Smooth muscle cell (in vitro differentiated cells): Measurements from ENCODE around the gene SFMBT2. TPM values are rescaled to one million over a fixed set of nuclear protein-coding genes. Genes with fewer than 3 reads are reported as not detected.

Experiments
- DNase-seq: peaks from one replicate; lab custom pipeline; 2025; ENCODE audit not compliant: unreplicated experiment; lab: John Stamatoyannopoulos, UW
- H2AFZ ChIP-seq: fragments of 200-600 bp; sonication (generic); 2 replicates; pipeline ENCODE4 v1.6.0; 2016; ENCODE audit warnings: antibody characterized with exemption, low read depth, mild to moderate bottlenecking
- H3F3A ChIP-seq: fragments of 200-600 bp; sonication (generic); 2 replicates; pipeline ENCODE4 v1.6.0; 2017; ENCODE audit warnings: antibody characterized with exemption, low read depth
- H3K27ac ChIP-seq: fragments of 200-600 bp; sonication (generic); 2 replicates; pipeline ENCODE4 v1.5.1; 2016; ENCODE audit warnings: low read depth, mild to moderate bottlenecking
- H3K27me3 ChIP-seq: fragments of 200-600 bp; sonication (generic); 2 replicates; pipeline ENCODE4 v1.6.1; 2016; ENCODE audit warnings: low read depth, mild to moderate bottlenecking
- H3K36me3 ChIP-seq: fragments of 200-600 bp; sonication (generic); 2 replicates; pipeline ENCODE4 v1.5.1; 2016; ENCODE audit warnings: low read depth
- H3K4me1 ChIP-seq: fragments of 200-600 bp; sonication (generic); 2 replicates; pipeline ENCODE4 v1.5.1; 2016; ENCODE audit warnings: low read depth
- H3K4me2 ChIP-seq: fragments of 200-600 bp; sonication (generic); 2 replicates; pipeline ENCODE4 v1.6.0; 2016; ENCODE audit warnings: mild to moderate bottlenecking
- H3K4me3 ChIP-seq: fragments of 200-600 bp; sonication (generic); 2 replicates; pipeline ENCODE4 v1.5.1; 2016; ENCODE audit warnings: mild to moderate bottlenecking
- H3K79me2 ChIP-seq: fragments of 200-600 bp; sonication (generic); 2 replicates; pipeline ENCODE4 v1.6.0; 2016; ENCODE audit warnings: low read depth, mild to moderate bottlenecking
- H3K9ac ChIP-seq: fragments of 200-600 bp; sonication (generic); 2 replicates; pipeline ENCODE4 v1.6.0; 2016; ENCODE audit warnings: low read depth
- H3K9me3 ChIP-seq: fragments of 200-600 bp; sonication (generic); replicated peaks from 2 replicates; pipeline ENCODE4 v1.5.1; 2016; ENCODE audit warnings: low read depth
- H4K20me1 ChIP-seq: fragments of 200-600 bp; sonication (generic); 2 replicates; pipeline ENCODE4 v1.6.0; 2016; ENCODE audit warnings: low read depth
- CTCF ChIP-seq: fragments of 200-600 bp; sonication (generic); IDR thresholded peaks from 2 replicates; pipeline ENCODE4 v1.5.1; 2017; ENCODE audit warnings: borderline replicate concordance, mild to moderate bottlenecking, antibody characterized with exemption; ENCODE audit not compliant: insufficient read depth, poor library complexity, severe bottlenecking
- WGBS: methylation state at CpG from one replicate; pipeline ENCODE4 v1.1.7; 2016; ENCODE audit warnings: low lambda C conversion rate; 5-methylcytosine and 5-hydroxymethylcytosine counted together
- polyA plus RNA-seq: library from polyadenylated mRNA; unstranded; fragments of >200 nt; fragmentation: Nextera tagmentation; extraction: Ambion mirVana; gene quantifications from 2 replicates; pipeline ENCODE4 v1.2.1, GENCODE V29; 2016
- total RNA-seq: library from RNA; depleted of rRNA; stranded (reverse); fragments of >200 nt; gene quantifications from 2 replicates; pipeline ENCODE4 v1.2.3, GENCODE V29; 2014

SFMBT2 gene
- total and polyA plus RNA-seq, 2 experiments from 2014 or later, result 0.90 to 1.4 TPM

- Histone ChIP-seq H2AFZ (no peak overlapping the region), H4K20me1 (no peaks in the 10 kb centered on the region), H3K27me3 (peaks cover 12% of the 10 kb centered on the region), H3K36me3 (no peaks in the 10 kb centered on the region), H3K9ac (no peak overlapping the region), H3K4me1 (no peaks in the 10 kb centered on the region), H3K4me2 (no peak overlapping the region), H3K4me3 (no peak overlapping the region), H3K27ac (no peak overlapping the region), H3K9me3 (no peaks in the 10 kb centered on the region), H3K79me2 (no peaks in the 10 kb centered on the region), H3F3A (no peaks in the 10 kb centered on the region)
- no peak for DNase-seq
- TF ChIP-seq CTCF, result no peak
- WGBS, result 81% methylated on average over 14 of the region's 14 CpGs
Measured at GRCh38 chr10:7119325-7120015, 291.4 kb downstream of the SFMBT2 start.

- no peaks in the 10 kb centered on the region for H3K79me2 ChIP-seq
- H3K9ac ChIP-seq, result no peak overlapping the region
- no peaks in the 10 kb centered on the region for H3K9me3 ChIP-seq
- DNase-seq, result no peak
- H3K27ac ChIP-seq, result no peak overlapping the region
- WGBS, result 78% methylated on average over 17 of the region's 17 CpGs
- no peaks in the 10 kb centered on the region for H3K36me3 ChIP-seq
- peaks cover 4% of the 10 kb centered on the region for H3K27me3 ChIP-seq
- no peak overlapping the region for H3K4me2 ChIP-seq
- H3F3A ChIP-seq, result no peaks in the 10 kb centered on the region
- no peak overlapping the region for H3K4me3 ChIP-seq
- H2AFZ ChIP-seq, result no peak overlapping the region
- H4K20me1 ChIP-seq, result no peaks in the 10 kb centered on the region
- no peak for TF ChIP-seq CTCF
- H3K4me1 ChIP-seq, result no peaks in the 10 kb centered on the region
Measured at GRCh38 chr10:7117806-7118674, 292.8 kb downstream of the SFMBT2 start.

GRCh38 chr10:7117177-7117799, 293.5 kb downstream of the SFMBT2 start:
- 86% methylated on average over 5 of the region's 5 CpGs for WGBS
- no peak for DNase-seq
- no peaks in the 10 kb centered on the region for H3K36me3 ChIP-seq
- no peaks in the 10 kb centered on the region for H3F3A ChIP-seq
- H3K27ac ChIP-seq, result no peak overlapping the region
- no peak overlapping the region for H3K9ac ChIP-seq
- no peak overlapping the region for H2AFZ ChIP-seq
- H3K4me2 ChIP-seq, result no peak overlapping the region
- H3K27me3 ChIP-seq, result peaks cover 4% of the 10 kb centered on the region
- no peaks in the 10 kb centered on the region for H4K20me1 ChIP-seq
- TF ChIP-seq CTCF, result no peak
- no peaks in the 10 kb centered on the region for H3K4me1 ChIP-seq
- H3K79me2 ChIP-seq, result no peaks in the 10 kb centered on the region
- no peaks in the 10 kb centered on the region for H3K9me3 ChIP-seq
- no peak overlapping the region for H3K4me3 ChIP-seq
